ENCODE data around the gene GPRC5A. TPM values are rescaled to one million over a fixed set of nuclear protein-coding genes. Genes with fewer than 3 reads are reported as not detected.

Gene GPRC5A
- total RNA-seq, 1 experiment from 2014 or later = not detected

DNA sequence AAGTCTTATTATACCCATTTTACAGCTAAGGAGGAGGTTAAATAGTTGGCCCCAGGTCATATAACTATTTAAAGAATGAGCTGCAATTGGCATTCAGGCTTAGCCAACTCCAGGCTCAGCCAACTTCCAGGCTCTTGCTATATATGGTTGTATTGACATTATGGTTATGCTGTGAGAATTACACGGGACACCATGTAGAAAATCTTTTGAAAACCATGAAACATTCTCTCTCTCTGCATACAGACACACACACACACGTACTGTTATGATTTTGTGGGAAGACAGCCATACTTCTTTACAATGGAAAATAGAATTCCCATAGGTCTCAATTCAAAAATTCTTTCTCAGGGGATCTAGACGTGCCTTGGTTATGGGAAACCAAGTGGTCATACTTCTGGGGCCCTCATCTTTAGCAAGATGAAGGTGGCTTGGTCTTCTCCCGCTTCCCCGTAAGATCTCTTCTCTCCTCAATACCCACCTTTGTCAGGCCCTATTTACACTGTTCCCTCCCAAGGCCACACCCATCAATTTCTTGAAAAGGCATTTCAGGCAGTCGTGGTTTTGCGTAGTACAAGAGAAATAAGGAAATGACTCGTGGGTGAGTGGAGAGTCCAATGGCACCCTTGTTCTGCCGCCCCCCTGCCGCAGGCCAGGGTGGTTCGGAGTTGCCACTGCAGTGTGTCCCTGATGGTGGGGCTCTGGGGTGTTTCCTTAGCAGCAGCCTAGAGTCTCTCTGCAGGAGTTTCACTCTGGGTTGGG lies 10.0 kb upstream of the GPRC5A start:
- no peaks in the 10 kb centered on the region for H3K9me2 ChIP-seq (replicated peaks; ENCODE audit: insufficient read depth, low read length)
- H3K36me3 ChIP-seq (ENCODE audit: insufficient read depth, low read length) = no peaks in the 10 kb centered on the region
- H3K27ac ChIP-seq (ENCODE audit: low read length) = no peak overlapping the region
- H3K9ac ChIP-seq (ENCODE audit: low read length) = no peak overlapping the region
- no peaks in the 10 kb centered on the region for H3K4me1 ChIP-seq (ENCODE audit: low read length)
- H2AFZ ChIP-seq (ENCODE audit: low read length) = no peak overlapping the region
- DNase-seq = no peak
- no peaks in the 10 kb centered on the region for H3K79me2 ChIP-seq (ENCODE audit: low read length)
- no peak overlapping the region for H3K4me3 ChIP-seq (ENCODE audit: low read length)
- H3K9me3 ChIP-seq (ENCODE audit: low read length) = no peaks in the 10 kb centered on the region
- H3K27me3 ChIP-seq (ENCODE audit: low read length) = no peaks in the 10 kb centered on the region
- H4K20me1 ChIP-seq (ENCODE audit: insufficient read depth, low read depth, low read length) = no peaks in the 10 kb centered on the region
- no peak overlapping the region for H3K4me2 ChIP-seq (ENCODE audit: low read depth, low read length, poor library complexity, severe bottlenecking)

DNA sequence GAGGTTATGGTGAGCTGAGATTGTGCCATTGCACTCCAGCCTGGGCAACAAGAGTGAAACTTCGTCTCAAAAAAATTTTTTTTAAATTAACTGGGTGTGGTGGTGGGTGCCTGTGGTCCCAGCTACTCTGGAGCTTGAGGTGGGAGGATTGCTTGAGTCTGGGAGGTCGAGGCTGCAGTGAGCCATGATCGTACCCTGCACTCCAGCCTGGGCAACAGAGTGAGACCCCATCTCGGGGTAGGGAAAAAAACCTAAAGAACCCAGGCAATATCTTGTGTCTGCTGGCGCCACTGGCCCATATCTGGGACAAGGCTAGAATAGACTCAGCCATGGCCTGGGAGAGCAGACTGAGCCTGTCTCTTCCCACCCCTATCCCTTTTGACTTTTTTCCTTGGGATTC lies 9.1 kb upstream of the GPRC5A start:
- Histone ChIP-seq H3K36me3 (ENCODE audit: insufficient read depth, low read length) (no peaks in the 10 kb centered on the region), H3K9me2 (replicated peaks; ENCODE audit: insufficient read depth, low read length) (no peaks in the 10 kb centered on the region), H3K4me3 (ENCODE audit: low read length) (no peak overlapping the region), H3K79me2 (ENCODE audit: low read length) (no peaks in the 10 kb centered on the region), H2AFZ (ENCODE audit: low read length) (no peak overlapping the region), H3K4me2 (ENCODE audit: low read depth, low read length, poor library complexity, severe bottlenecking) (no peak overlapping the region), H3K27me3 (ENCODE audit: low read length) (no peaks in the 10 kb centered on the region), H4K20me1 (ENCODE audit: insufficient read depth, low read depth, low read length) (no peaks in the 10 kb centered on the region), H3K4me1 (ENCODE audit: low read length) (no peaks in the 10 kb centered on the region), H3K9me3 (ENCODE audit: low read length) (no peaks in the 10 kb centered on the region), H3K27ac (ENCODE audit: low read length) (no peak overlapping the region), H3K9ac (ENCODE audit: low read length) (no peak overlapping the region)
- DNase-seq = no peak

DNA sequence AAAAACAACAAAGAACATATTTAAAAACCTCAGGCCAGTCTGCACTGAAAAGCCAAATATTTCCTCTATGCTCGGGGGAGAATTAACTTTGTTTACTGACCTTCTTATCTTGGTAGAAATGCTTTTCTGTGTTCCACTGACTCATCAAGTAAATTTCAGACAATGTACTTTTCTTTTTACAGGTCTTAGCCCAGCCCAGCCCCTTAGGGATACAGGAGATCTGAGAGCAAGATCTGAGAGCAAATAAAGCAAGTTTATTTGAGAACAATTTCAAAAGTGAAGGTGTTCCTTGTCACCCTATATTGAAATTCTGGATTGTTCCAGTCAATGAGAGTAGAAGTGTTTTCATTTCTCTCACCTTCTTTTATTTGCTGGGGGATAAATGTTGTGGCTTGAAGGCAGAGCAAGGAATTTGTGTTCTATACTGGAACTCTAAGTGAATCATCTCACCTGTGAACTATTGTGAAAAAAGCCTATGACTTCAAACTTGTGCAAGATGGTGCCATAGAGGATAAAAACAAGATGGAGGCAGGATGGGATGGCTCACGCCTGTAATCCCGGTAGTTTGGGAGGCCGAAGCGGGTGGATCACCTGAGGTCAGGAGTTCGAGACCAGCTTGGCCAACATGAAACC lies 7.9 kb upstream of the GPRC5A start:
- Histone ChIP-seq H3K36me3 (ENCODE audit: insufficient read depth, low read length) (no peaks in the 10 kb centered on the region), H3K4me1 (ENCODE audit: low read length) (no peaks in the 10 kb centered on the region), H3K27ac (ENCODE audit: low read length) (no peak overlapping the region), H3K9me3 (ENCODE audit: low read length) (no peaks in the 10 kb centered on the region), H3K79me2 (ENCODE audit: low read length) (no peaks in the 10 kb centered on the region), H3K9me2 (replicated peaks; ENCODE audit: insufficient read depth, low read length) (no peaks in the 10 kb centered on the region), H3K9ac (ENCODE audit: low read length) (no peak overlapping the region), H2AFZ (ENCODE audit: low read length) (no peak overlapping the region), H3K4me2 (ENCODE audit: low read depth, low read length, poor library complexity, severe bottlenecking) (no peak overlapping the region), H3K27me3 (ENCODE audit: low read length) (no peaks in the 10 kb centered on the region), H3K4me3 (ENCODE audit: low read length) (no peak overlapping the region), H4K20me1 (ENCODE audit: insufficient read depth, low read depth, low read length) (no peaks in the 10 kb centered on the region)
- DNase-seq = no peak

DNA sequence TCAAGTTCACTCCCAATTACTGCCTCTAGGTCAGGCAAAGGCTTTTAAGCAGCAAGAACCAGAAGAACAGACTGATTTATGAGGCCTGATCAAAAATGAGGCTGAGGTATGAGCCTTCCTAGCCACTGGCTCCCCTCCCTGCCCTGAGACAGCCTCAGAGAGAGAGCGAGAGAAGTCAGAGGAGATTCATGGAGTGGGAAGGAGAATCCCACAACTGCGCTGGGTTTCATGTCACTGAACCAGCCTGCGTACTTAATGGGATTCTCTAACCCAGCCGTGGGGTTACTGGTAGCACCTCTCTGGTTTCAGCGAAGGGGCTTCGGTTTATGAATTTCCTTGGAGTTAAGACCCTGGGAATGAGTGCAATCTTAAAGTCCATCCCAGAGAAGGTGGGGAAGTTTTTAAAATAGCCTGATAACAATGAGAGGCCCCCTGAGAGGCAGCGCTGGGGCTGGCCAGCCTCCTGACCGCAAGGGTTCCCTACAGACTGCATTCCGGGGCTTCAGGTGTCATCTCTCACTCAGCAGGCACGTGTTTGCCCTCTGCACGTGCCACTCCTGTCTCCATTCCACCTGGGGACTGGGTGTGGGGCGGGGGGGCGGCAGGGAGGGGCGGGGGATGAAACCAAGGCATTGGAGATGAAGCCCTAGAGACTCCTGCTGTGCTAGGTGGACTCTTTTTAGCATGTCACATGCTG lies 6.1 kb upstream of the GPRC5A start:
- no peak overlapping the region for H3K27ac ChIP-seq (ENCODE audit: low read length)
- H3K4me2 ChIP-seq (ENCODE audit: low read depth, low read length, poor library complexity, severe bottlenecking) = no peak overlapping the region
- no peak overlapping the region for H3K4me3 ChIP-seq (ENCODE audit: low read length)
- H4K20me1 ChIP-seq (ENCODE audit: insufficient read depth, low read depth, low read length) = no peaks in the 10 kb centered on the region
- no peaks in the 10 kb centered on the region for H3K27me3 ChIP-seq (ENCODE audit: low read length)
- H3K9me2 ChIP-seq (replicated peaks; ENCODE audit: insufficient read depth, low read length) = no peaks in the 10 kb centered on the region
- no peak overlapping the region for H2AFZ ChIP-seq (ENCODE audit: low read length)
- no peak for DNase-seq
- no peaks in the 10 kb centered on the region for H3K79me2 ChIP-seq (ENCODE audit: low read length)
- H3K4me1 ChIP-seq (ENCODE audit: low read length) = no peaks in the 10 kb centered on the region
- no peaks in the 10 kb centered on the region for H3K9me3 ChIP-seq (ENCODE audit: low read length)
- no peak overlapping the region for H3K9ac ChIP-seq (ENCODE audit: low read length)
- no peaks in the 10 kb centered on the region for H3K36me3 ChIP-seq (ENCODE audit: insufficient read depth, low read length)

DNA sequence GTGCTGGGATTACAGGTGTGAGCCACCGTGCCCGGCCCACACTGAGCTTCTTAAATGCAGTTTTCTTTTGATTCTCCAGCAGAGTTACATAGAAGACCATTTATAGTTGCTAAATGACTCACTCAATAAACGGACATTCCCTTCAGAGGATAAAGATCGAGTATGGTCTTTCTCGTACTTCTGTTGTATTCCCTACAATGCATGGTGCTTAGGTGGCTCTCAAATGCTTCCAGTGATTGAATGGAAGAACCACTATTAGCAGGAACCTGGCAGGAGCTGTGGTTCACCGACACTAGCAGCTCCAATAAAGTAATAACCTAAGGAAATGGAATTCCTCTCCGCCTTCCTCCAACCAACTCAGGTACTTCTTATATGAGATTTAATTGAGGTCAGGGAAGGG lies 3.9 kb upstream of the GPRC5A start:
- H3K4me3 ChIP-seq (ENCODE audit: low read length) = no peak overlapping the region
- no peaks in the 10 kb centered on the region for H3K27me3 ChIP-seq (ENCODE audit: low read length)
- H3K9me3 ChIP-seq (ENCODE audit: low read length) = no peaks in the 10 kb centered on the region
- no peak for DNase-seq
- no peak overlapping the region for H3K4me2 ChIP-seq (ENCODE audit: low read depth, low read length, poor library complexity, severe bottlenecking)
- no peaks in the 10 kb centered on the region for H3K36me3 ChIP-seq (ENCODE audit: insufficient read depth, low read length)
- no peaks in the 10 kb centered on the region for H3K4me1 ChIP-seq (ENCODE audit: low read length)
- H2AFZ ChIP-seq (ENCODE audit: low read length) = no peak overlapping the region
- H3K27ac ChIP-seq (ENCODE audit: low read length) = no peak overlapping the region
- no peaks in the 10 kb centered on the region for H3K79me2 ChIP-seq (ENCODE audit: low read length)
- no peaks in the 10 kb centered on the region for H3K9me2 ChIP-seq (replicated peaks; ENCODE audit: insufficient read depth, low read length)
- H4K20me1 ChIP-seq (ENCODE audit: insufficient read depth, low read depth, low read length) = no peaks in the 10 kb centered on the region
- H3K9ac ChIP-seq (ENCODE audit: low read length) = no peak overlapping the region

DNA sequence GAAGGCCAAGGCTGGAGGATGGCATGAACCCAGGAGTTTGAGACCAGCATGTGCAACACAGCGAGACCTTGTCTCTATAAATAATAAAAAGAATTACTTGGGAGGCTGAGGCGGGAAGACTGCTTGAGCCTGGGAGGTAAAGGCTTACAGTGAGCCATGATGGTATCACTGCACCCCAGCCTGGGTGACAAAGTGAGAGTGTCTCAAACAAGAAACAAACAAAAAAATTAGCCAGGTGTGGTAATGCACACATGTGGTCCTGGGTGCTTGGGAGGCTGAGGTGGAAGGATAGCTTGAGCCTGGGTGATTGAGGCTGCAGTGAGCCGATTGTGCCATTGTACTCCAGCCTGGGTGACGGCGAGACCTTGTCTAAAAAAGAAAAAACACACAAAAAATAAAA lies 1.7 kb upstream of the GPRC5A start:
- no peak for DNase-seq
- Histone ChIP-seq H3K9ac (ENCODE audit: low read length) (no peak overlapping the region), H3K4me2 (ENCODE audit: low read depth, low read length, poor library complexity, severe bottlenecking) (no peak overlapping the region)

DNA sequence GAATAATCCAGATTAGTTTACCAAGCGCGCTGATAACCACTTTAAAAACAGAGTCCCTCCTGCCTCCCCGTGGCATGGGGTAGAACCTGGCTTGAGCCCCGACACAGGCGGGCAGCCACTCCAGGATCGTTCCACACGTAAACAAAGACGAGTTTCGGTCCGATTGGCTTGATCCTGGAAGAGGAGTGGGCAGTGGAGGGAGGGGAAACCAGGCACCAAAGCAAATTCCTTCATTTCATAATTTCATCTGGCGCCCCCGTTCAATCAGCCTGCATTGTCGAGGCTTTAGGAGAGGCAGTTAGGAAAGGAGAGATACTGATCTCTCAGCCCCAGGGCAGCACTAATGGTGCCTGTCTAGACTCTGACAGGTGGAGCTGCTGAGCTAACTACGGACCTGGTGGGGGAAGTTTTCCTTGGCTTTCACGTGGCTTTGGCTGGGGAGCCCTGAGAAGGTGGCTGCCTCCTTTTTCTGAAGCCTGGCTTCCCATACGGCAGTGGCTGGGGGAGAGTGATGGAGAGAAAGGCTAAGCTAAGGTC lies 751 bp upstream of the GPRC5A start:
- no peaks in the 10 kb centered on the region for H3K9me2 ChIP-seq (replicated peaks; ENCODE audit: insufficient read depth, low read length)
- no peak overlapping the region for H3K27ac ChIP-seq (ENCODE audit: low read length)
- H3K27me3 ChIP-seq (ENCODE audit: low read length) = no peaks in the 10 kb centered on the region
- no peak overlapping the region for H3K4me2 ChIP-seq (ENCODE audit: low read depth, low read length, poor library complexity, severe bottlenecking)
- H3K4me3 ChIP-seq (ENCODE audit: low read length) = no peak overlapping the region
- no peak overlapping the region for H3K9ac ChIP-seq (ENCODE audit: low read length)
- no peaks in the 10 kb centered on the region for H3K36me3 ChIP-seq (ENCODE audit: insufficient read depth, low read length)
- DNase-seq = no peak
- no peaks in the 10 kb centered on the region for H3K9me3 ChIP-seq (ENCODE audit: low read length)
- no peaks in the 10 kb centered on the region for H3K4me1 ChIP-seq (ENCODE audit: low read length)
- no peaks in the 10 kb centered on the region for H4K20me1 ChIP-seq (ENCODE audit: insufficient read depth, low read depth, low read length)
- no peaks in the 10 kb centered on the region for H3K79me2 ChIP-seq (ENCODE audit: low read length)
- H2AFZ ChIP-seq (ENCODE audit: low read length) = no peak overlapping the region

More for the DNA sequence above, 1.7 kb upstream of the GPRC5A start:
- Histone ChIP-seq H4K20me1 (ENCODE audit: insufficient read depth, low read depth, low read length) (no peaks in the 10 kb centered on the region), H3K27ac (ENCODE audit: low read length) (no peak overlapping the region), H3K36me3 (ENCODE audit: insufficient read depth, low read length) (no peaks in the 10 kb centered on the region), H3K79me2 (ENCODE audit: low read length) (no peaks in the 10 kb centered on the region), H3K4me3 (ENCODE audit: low read length) (no peak overlapping the region), H3K27me3 (ENCODE audit: low read length) (no peaks in the 10 kb centered on the region), H2AFZ (ENCODE audit: low read length) (no peak overlapping the region), H3K9me3 (ENCODE audit: low read length) (no peaks in the 10 kb centered on the region), H3K9me2 (replicated peaks; ENCODE audit: insufficient read depth, low read length) (no peaks in the 10 kb centered on the region), H3K4me1 (ENCODE audit: low read length) (no peaks in the 10 kb centered on the region)

DNA sequence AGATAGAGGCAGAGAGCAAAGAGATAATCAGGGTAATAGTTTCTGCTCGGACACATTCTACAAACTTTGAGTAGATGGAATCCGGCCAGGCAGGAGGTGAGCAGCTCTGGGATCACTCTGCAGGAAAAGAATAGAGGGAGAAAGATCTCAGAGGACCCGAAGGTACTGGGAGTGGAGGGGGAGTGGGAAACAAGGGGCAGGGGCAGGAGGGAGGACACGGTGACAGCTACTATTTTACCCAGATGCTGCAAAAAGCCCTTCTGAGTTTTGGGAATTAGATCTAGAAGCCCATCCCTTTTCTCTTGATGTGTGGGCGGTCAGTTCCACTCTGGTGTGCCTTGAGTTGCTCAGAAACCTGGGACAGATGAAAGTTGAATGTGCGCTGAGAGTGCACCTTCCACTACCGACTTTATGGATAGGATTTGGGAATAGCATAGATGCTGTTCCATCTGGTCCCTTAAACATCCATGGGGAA lies 556 bp downstream of the GPRC5A start:
- Histone ChIP-seq H3K9me2 (replicated peaks; ENCODE audit: insufficient read depth, low read length) (no peaks in the 10 kb centered on the region), H3K79me2 (ENCODE audit: low read length) (no peaks in the 10 kb centered on the region), H4K20me1 (ENCODE audit: insufficient read depth, low read depth, low read length) (no peaks in the 10 kb centered on the region), H3K4me1 (ENCODE audit: low read length) (no peaks in the 10 kb centered on the region), H2AFZ (ENCODE audit: low read length) (no peak overlapping the region), H3K9ac (ENCODE audit: low read length) (no peak overlapping the region), H3K9me3 (ENCODE audit: low read length) (no peaks in the 10 kb centered on the region), H3K4me2 (ENCODE audit: low read depth, low read length, poor library complexity, severe bottlenecking) (no peak overlapping the region), H3K27me3 (ENCODE audit: low read length) (no peaks in the 10 kb centered on the region), H3K36me3 (ENCODE audit: insufficient read depth, low read length) (no peaks in the 10 kb centered on the region), H3K27ac (ENCODE audit: low read length) (no peak overlapping the region), H3K4me3 (ENCODE audit: low read length) (no peak overlapping the region)
- no peak for DNase-seq
